Medulla oblongata (tissue), 1 donor: ENCODE measurements around the gene HTRA3.

Experiments used
- DNase-seq: peaks from one replicate; pipeline ENCODE4 v3.0.0-alpha.2; 2015; ENCODE audit errors: extremely low spot score

Gene HTRA3

DNA sequence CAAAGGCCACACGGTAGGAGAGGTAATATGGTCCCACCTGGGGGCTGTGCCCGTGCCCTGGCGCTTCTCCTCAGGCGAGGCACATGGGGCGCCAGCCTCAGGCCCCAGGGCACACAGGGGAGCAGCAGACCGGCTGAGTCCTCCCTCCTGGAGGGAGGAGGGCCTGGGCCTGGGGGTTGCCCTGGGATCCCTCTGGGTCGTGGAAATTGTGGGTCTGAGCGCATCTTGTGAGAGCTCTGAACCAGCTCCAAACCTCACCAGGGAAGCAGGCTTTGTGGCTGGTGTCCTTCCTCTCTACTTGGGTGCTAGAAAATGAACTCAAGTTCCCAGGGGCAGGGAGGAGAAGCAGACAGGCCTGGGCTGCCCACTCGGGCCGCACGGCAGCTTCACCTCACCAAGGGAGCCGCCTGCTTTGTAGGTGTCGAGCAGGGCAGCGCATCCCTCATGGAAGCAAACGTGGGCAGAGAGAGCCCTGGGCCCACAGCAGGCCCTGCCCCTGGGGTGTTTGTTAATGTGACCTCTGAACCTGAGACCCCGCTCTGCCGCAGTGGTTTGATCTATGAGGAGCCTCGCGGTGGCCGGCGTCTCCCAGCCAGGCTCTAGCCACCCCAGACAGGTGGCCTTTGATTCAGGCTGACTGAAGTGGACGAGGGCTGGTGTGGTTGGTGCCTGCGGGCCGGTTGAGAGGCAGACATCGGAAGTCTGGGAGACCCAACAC, 10.8 kb downstream of the HTRA3 start:
- no peak for DNase-seq

GRCh38 chr4:8280876-8281440, 11.4 kb downstream of the HTRA3 start:
- no peak for DNase-seq

DNA sequence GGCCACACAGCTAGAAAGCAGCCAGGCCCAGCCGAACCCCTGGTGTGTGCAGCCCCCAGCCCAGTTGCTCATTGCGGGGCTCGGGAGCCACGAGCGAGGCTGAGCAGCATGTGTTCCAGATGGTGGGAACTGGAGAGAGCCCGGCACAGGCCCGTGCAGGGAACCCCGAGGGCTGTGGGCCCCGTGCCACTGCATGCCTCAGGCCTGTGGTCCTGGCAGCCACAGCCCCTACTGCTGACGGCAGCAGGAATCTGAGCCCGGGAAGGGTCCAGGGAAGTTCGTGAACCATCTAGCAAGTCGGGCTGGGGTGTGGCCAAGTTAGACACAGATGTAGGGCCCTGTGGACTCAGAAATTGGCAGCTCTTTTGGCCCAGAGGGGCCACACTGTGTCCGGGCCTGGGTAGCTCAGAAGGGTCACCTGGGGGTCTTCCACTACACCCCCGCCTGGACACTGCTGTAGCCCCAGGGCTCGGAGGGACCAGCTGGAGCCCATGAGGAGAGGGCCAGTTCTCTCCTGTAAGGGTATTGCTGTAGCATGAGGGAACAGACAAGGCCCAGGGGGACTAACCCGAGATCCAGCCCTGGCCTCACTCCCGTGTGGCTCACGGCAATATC, 12.1 kb downstream of the HTRA3 start:
- DNase-seq: no peak

GRCh38 chr4:8282134-8282641, 12.6 kb downstream of the HTRA3 start:
- DNase-seq: no peak

DNA sequence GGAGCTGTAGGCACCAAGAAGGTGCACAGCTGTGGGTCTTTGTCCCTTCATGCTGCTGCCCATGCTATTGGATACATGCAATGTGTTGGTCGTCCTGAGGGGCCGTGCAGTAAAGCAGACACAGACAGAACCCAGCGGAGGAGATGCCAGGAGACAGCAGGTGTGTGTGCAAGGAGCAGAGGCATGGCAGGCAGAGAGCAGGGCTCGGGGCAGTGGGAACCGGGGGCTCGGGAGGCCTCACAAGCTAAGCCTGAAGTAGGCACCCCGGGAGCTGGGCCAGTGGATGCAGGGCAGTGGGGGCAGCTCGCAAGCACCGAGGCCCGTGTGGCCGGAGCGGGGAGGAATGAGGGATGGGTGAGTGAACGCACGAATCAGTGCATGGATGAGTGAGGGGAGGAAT, 13.2 kb downstream of the HTRA3 start:
- DNase-seq: no peak

- no peak for DNase-seq
Measured at GRCh38 chr4:8283161-8283560, 13.6 kb downstream of the HTRA3 start.

DNA sequence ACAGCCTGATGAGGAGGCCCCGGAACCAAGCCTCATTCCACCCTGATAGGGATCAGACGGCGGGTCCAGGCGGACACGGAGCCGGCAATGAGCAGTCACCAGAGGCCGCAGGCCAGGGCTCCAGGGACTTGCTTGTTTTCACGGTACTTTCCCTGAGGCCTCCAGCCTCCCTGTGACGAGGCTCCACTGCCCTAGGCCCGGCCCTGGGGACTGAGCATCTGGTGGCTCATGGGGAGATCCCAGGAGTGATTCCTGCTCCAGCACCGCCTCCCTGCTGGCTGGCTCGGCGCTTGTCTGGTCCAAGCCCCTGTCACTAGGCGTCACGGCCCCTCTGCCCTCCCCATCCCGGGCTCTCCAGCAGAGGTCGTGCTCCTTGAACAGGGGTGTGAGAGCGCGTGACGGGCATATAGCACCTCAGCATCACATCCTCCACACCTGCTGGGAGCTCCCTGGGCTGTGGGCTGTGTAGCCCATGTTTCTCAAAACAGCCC, 14.1 kb downstream of the HTRA3 start:
- DNase-seq: no peak

DNA sequence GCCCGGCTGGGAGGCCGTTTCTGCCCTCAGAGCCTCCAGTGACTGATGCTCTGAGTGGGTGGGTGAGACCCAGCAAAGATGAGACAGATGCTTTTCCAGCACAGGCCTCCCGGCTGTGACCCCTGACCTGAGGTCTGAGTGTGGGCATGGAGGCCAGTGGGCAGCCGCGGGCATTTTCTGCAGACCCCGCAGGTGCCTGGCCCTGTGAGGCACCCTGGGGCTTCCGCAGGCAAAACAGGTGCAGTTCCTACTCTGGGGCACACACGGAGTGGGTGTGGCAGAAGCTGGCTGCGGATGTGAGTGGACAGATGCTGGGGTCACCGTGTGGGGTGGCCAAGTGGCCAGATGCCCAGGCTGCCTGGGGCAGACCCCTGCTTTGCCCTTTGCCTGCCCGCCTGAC, 14.8 kb downstream of the HTRA3 start:
- DNase-seq: no peak

- no peak for DNase-seq
Measured at GRCh38 chr4:8285143-8285975, 15.8 kb downstream of the HTRA3 start.

DNA sequence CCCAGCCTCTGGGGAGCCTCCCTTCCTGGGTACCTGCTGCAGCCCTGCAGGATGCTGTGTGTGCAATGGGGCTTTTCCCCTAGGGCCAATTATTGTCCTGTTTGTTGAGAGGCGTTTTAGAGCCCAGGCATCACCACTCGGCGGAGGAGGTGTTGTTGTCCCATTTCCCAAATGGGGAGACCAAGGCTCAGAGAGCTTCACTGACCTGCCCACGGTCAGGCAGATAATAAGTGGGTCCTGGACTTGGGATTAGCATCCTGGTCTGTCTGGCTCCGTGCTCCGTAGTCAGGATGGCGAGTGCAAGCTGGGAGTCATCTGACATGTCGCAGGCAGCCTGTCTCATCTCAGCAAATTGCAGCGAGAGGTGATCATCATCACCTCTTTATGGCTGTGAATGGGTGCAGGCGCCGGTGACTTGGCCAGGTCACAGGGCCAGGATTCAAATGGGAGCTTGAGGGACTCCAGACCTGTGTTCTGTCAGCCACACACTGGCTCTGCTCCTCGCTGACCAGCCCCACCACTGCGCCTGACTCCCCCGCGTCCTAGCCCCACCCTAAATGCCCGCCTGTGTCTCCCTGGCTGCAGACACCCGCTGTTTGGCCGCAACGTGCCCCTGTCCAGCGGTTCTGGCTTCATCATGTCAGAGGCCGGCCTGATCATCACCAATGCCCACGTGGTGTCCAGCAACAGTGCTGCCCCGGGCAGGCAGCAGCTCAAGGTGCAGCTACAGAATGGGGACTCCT, 16.6 kb downstream of the HTRA3 start:
- no peak for DNase-seq

DNA sequence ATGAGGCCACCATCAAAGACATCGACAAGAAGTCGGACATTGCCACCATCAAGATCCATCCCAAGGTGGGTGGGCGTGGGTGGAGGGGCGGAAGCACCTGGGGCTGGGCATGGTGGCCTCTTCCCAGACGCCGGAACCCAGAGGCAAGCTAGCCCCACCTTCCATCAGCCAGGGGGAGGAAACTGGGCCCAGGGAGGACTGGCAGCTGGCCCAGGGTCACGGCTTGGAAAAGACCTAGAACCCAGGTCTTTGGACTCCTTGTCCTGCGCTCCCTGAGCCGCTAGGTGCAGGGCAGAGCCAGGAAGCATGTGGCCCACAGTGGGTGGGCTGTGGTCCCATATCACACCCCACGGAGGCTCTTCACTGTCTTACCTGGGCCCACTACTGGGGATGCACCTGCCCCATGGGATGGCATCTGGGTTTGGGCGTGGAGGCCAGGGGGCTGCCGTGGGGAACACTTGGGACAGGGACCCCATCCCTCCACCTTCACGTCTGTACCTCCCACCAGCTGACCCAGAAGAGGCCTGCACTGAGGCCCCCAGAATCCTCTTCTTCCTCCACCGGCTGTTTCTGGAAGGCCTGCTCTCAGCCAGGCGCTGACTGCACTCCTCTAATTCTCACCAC, 17.3 kb downstream of the HTRA3 start:
- no peak for DNase-seq

- no peak for DNase-seq
Measured at GRCh38 chr4:8287343-8288280, 18.1 kb downstream of the HTRA3 start.

DNA sequence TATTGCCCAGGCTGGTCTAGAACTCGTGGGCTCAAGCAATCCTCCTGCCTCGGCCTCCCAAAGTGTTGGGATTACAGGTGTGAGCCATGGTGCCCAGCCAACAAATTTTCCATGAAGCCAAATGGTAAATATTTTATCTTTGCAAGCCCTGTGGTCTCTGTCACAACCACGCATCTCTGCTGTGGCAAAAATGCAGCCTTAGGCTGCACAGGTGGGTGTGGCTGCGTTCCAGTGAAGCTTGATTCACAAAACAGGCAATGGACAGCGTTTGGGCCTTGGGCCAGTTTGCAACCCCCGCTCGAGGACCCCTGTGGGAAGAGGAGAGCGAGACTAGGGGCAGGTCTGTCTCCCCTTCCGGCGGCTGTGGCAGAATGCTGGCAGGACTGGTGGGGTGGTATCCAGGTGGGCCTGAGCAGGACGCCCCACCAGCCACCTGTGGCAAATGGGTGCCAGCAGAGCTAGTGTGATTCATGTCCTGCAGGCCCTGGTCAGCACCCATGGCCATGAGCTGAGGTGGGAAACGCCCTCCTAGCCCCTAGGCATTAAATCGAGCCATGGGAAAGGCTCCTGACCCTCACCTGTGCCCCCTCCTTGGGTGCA, 19.7 kb downstream of the HTRA3 start:
- DNase-seq: no peak

DNA sequence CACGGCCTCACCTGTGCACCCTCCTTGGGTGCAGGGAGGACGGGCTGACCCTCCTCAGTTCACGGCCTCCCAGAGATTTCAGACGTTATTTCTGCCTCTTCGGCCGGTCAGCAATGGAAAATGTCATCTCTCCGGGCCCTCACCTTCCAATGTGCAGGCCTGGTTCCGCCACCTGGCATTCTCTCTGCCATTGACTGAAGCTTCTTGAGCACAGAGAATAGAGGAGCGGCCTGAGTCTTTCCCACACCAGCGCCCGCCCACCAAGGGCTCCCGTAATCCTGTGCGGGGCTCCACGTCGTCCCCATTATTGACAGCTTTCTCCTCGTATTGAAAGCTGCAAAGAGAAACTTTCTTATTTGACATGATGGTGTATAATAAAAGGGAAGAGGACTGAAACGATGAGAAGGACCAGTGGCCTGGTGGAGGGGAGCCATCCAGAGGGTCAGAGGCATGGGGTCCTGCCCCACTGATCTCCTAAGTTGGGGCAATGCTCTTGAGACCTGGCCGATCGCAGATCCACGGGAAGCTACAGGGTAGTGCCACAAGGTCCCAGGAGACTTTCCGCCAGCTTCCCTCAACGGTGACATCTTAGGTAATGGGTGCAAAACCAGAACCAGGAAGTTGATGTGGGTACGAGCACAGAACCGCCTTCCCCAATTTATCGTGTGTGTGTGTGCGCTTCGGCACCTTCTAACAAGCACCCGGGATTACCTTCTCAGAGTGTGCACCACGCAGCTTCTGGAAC, 20.6 kb downstream of the HTRA3 start:
- no peak for DNase-seq

DNA sequence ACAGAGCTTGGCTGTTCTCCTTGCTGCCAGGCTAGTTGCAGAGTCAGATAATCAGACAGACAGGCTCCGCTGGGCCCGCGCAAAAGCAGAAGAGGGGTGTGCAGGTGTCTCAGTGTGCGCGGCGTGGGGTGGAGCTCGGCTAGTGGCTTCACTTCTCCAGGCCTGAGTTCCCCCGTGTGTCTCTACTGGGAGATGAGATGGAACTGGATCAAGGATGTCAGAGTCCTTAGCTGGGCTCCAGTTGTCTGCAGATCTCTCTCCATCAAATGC, 21.1 kb downstream of the HTRA3 start:
- DNase-seq: no peak

DNA sequence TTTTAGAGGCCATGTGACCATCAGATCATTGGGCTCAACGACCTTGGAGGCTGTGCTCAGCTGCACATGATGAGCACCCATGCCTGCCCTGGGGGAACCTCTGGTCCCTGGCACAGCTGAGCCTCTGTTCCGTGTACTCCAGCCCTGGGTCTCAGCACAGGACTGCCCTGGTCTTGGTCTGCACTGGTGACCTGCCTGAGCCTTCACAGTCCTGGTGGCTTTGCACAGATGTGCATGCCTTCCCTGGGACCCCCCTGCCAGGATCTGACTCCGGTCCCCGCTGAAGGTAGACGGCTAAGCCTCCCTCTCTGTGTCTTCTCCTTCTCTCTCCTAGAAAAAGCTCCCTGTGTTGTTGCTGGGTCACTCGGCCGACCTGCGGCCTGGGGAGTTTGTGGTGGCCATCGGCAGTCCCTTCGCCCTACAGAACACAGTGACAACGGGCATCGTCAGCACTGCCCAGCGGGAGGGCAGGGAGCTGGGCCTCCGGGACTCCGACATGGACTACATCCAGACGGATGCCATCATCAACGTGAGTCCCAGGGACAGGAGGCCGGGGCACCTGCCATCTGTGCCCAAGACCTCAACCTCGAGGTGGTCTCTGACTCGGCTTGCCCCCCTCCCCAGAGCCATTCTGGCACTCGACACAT, 21.6 kb downstream of the HTRA3 start:
- no peak for DNase-seq

GRCh38 chr4:8291701-8292477, 22.3 kb downstream of the HTRA3 start:
- DNase-seq: no peak
